Suprapubic skin (tissue), 3 donors: ENCODE data around the gene DGCR8.

Source experiments
- CTCF ChIP-seq, 2 donors: fragments of 200-600 bp in 1 of 2; fragments of 450-650 bp in 1 of 2; sonication (generic) in 1 of 2; IDR thresholded peaks; one replicate each; pipeline ENCODE4 v1.5.1; 2016 to 2019; ENCODE audit warnings: antibody characterized with exemption in 2 of 2, mild to moderate bottlenecking in 1 of 2, moderate library complexity in 1 of 2
- POLR2A ChIP-seq, 2 donors: fragments of 450-650 bp; IDR thresholded peaks; one replicate each; pipeline ENCODE4 v1.6.1; 2017; ENCODE audit warnings: antibody characterized with exemption in 2 of 2, mild to moderate bottlenecking in 2 of 2, moderate library complexity in 2 of 2

GRCh38 chr22:20147237-20147988, 67.4 kb downstream of the DGCR8 start:
- no peak for TF ChIP-seq CTCF (IDR thresholded peaks at IDR 0.05)
- TF ChIP-seq POLR2A (IDR thresholded peaks at IDR 0.05), result no peak
